Ishikawa (cell line): ENCODE results near the gene TUFM.
A peak's percentile ranks its signal among the peaks of the same experiment; 100 is the strongest.

ENCODE experiments used
- RAD21 ChIP-seq: IDR thresholded peaks from 2 replicates; pipeline ENCODE4 v1.6.1; 2012; ENCODE audit warnings: low read depth

The TUFM gene

DNA sequence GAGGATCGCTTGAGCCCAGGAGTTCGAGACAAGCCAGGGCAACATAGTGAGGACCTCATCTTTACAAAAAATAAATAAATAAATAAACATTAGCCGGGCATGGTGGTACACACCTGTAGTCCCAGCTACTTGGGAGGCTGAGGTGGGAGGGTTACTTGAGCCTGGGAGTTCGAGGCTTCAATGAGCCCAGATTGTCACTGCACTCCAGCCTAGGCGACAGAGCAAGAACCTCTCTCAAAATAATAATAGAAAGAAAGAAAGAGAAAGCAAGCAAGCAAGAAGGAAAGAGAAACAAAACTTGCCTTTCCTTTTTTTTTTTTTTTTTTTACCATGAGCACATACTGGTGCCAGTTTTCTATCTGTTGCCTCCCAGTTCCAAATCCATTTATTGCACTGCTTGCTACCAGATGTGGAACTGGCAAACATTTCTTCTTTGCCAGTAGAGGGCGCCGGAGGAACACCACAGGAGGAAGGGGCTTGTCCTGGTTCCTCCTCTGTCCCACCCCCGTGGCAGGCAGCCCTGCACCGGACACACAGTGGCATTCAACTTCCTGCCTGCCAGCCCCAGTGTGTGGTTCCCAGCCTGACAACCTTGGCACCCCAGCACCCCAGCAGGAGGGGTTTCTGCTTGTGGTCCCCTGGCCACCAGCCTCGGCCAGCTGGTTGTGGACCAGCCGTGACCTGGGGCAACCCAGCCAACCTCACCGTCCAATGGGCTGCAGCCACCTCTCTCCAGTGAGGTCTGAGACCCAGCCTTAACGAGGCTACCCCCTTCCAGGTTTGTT is 43.7 kb downstream of the TUFM start:
- TF ChIP-seq RAD21, result peak; percentile 74
